Stimulated activated CD4-positive, alpha-beta T cell treated with anti-CD3 and anti-CD28 coated beads, Interleukin-15, amount 100 ng/mL, for 24 hours (primary cell): Measurements from ENCODE around the gene COPZ2.
"Not testable (repeated sequence)": the region's sequence is repeated elsewhere in the genome, so short reads cannot be mapped to it uniquely, and the experiment has no call there.

Source experiments
- DNase-seq: peaks from one replicate; pipeline ENCODE4 v3.0.0-alpha.2; 2020

COPZ2 gene

GRCh38 chr17:48037036-48037837 is at the start of gene COPZ2:
TSS of gene COPZ2 (minus strand) at chr17:48037797. CDS start at chr17:48037777, 20 bp downstream.
- DNase-seq, result peak; percentile 76

DNA sequence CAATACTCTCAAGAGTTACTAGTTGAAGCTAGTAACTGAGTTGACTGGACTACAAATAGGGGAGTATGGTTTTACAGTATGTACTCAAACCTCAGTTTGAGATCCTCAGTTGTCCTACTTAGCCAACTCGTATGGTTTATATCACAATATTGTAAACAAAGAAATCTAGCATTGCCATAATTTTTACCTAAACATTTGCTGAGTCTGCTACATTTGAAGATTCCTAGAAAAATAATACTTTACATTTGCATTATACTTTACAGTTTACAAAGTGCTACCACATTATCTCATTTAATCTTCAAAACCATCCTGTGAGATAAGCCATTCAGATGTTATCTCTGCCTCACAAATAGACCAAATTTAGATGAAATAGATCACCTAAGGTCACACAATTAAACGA is 47.3 kb upstream of the COPZ2 start:
- DNase-seq, result no peak

- DNase-seq, result no peak
Measured at GRCh38 chr17:48081858-48082257, 44.3 kb upstream of the COPZ2 start.

GRCh38 chr17:48077152-48077551 is 39.6 kb upstream of the COPZ2 start:
- not testable (repeated sequence) for DNase-seq

DNA sequence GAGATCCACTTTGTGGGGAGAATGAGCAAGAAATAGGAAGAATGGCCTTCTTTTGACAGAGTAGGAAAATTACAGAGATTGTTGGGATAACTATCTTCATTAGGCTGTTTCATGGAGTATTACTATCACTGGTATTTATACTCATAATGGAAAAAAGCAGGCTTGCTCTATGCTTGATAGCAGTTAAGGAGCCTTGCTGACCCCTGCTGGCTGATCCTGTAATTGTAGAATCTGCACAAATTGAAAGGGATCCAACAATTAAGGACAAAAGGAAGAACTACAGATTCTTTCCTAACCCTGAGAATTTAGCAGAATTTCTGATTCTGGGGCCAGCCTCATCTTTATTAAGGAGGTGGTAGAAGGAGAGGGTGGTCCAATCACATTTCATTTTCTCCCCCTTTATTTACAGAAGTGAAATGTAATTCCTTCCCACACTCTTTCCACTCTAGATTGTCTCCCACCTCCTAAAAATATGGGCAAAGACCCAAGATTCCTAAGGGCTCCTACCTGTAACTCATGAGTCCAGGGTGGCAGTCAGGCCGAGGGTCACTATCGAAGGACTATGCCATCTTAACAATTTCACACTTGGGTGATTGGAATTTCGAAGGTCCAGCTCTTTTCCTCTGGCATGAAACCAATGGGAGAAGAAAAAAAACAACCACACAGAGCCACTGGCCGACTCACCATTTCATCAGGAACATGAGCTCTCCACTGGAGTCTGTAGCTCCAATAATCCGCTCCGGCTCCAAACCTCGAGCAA is 36.9 kb upstream of the COPZ2 start:
- peak; percentile 82 for DNase-seq

- DNase-seq, result not testable (repeated sequence)
Measured at GRCh38 chr17:48073566-48074094, 36.0 kb upstream of the COPZ2 start.

- DNase-seq, result not testable (repeated sequence)
Measured at GRCh38 chr17:48072811-48073210, 35.2 kb upstream of the COPZ2 start.

- no peak for DNase-seq
Measured at GRCh38 chr17:48071654-48072053, 34.1 kb upstream of the COPZ2 start.

DNA sequence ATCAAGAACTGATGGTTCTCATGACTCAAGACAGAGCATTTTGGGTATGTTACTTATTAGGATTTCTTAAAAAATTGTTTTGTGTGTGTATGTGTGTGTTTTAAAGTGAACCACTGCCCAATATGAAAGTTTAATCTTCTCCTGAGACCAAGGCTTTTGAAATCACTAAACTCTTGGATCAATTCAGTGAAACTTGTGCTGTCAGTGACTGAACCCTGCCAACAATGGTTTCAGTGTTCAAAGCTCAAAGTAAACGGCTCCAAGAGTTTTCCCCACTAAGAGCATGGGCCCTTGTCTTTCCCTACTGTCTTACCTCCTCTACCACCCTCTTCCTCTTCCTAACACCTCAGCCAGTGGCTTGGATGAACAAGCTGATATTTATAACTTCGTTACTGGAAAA is 32.6 kb upstream of the COPZ2 start:
- no peak for DNase-seq

GRCh38 chr17:48068491-48068961 is 30.9 kb upstream of the COPZ2 start:
- DNase-seq, result peak; percentile 26

DNA sequence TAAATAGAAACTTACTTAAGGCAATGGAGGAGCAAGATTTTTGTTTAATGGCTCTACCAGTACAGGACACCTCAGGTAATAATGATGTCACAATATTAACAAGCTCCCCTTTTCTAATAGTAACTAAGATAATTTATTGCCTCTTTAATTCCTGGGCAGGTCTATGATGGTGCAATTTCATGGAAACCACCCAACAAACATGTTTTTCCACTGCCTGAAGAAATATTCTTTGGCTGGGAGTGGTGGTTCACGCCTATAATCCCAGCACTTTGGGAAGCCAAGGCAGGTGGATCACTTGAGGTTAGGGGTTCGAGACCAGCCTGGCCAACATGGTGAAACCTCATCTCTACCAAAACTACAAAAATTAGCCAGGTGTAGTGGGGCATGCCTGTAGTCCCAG is 30.2 kb upstream of the COPZ2 start:
- DNase-seq, result not testable (repeated sequence)

DNA sequence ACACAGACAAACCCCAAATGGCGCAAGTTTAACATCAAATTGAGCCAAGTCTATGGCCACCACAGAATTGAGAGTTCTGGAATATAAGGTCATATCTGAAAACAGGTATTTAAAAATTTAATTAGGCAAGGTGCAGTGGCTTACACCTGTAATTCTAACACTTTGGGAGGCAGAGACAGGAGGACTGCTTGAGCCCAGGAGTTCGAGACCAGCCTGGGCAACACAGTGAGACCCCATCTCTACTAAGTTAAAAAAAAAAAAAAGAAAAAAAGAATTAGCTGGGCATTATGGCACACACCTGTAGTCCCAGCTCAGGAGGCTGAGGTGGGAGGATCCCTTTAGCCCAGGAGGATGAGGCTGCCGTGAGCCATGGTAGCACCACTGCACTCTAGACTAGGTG is 29.6 kb upstream of the COPZ2 start:
- no peak for DNase-seq

GRCh38 chr17:48066656-48067055 is 29.1 kb upstream of the COPZ2 start:
- no peak for DNase-seq

GRCh38 chr17:48066192-48066591 is 28.6 kb upstream of the COPZ2 start:
- no peak for DNase-seq

- no peak for DNase-seq
Measured at GRCh38 chr17:48064638-48065037, 27.0 kb upstream of the COPZ2 start.

DNA sequence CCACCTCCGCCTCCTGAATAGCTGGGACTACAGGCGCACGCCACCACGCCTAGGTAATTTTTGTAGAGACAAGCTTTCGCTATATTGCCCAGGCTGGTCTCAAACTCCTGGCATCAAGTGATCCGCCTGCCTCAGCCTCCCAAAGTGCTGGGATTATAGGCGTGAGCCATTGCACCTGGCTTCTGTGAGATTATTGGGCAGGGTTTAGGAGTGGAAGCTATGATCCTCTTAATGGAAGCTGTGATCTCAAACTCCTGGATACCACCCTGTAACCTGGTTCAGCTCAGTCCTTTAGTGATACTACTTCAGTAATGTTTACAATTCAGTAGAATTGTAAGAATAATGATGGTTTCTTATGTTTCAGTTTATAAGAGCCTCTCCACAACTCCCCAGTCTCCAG is 24.7 kb upstream of the COPZ2 start:
- DNase-seq, result no peak

GRCh38 chr17:48060249-48060648 is 22.7 kb upstream of the COPZ2 start:
- DNase-seq, result no peak

- no peak for DNase-seq
Measured at GRCh38 chr17:48059125-48059668, 21.6 kb upstream of the COPZ2 start.

- no peak for DNase-seq
Measured at GRCh38 chr17:48058393-48059124, 21.0 kb upstream of the COPZ2 start.

DNA sequence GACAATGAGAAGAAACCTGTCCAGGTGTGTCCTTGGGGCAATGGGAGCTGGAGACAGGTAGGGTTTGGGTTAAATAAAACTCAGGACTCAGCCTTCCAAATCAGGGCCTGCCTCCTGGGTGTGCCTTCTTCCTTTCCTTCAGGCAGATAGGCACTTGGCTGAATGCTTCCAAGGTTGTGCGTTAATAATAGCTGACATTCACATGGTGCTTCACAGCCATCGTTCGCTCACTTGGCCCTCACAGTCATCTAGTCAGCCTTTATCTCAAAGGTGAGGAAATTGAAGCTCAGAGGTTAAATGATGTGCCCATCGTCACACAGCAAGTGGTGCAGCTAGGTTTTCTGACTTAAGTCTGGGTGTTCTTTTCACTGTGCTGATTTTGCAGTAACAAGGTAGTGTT is 20.0 kb upstream of the COPZ2 start:
- DNase-seq, result no peak

GRCh38 chr17:48056879-48057278 is 19.3 kb upstream of the COPZ2 start:
- DNase-seq, result no peak

DNA sequence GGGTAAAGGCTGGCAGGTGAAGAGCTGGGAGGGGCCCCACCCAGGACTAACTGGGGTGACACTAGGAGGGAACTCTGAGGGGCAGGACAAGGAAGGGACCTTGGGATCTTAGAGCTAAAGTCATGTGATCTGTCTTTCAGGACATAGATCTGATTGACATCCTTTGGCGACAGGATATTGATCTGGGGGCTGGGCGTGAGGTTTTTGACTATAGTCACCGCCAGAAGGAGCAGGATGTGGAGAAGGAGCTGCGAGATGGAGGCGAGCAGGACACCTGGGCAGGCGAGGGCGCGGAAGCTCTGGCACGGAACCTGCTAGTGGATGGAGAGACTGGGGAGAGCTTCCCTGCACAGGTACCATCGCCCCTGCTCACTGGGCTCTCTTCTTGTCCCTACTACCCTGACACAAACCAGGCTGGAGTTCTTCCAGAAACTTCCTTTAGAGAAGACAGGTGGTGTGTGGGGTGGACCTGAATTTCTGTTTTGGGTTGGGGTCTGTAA is 18.7 kb upstream of the COPZ2 start:
- no peak for DNase-seq
